B cell (primary cell): ENCODE measurements around the gene SERINC5. TPM values are rescaled to one million over a fixed set of nuclear protein-coding genes. Genes with fewer than 3 reads are reported as not detected.

ENCODE experiments used
- ATAC-seq: fragments of 200-7000 bp; cut with Tn5 transposase; one replicate; pipeline ENCODE4 v1.10.0; 2021; ENCODE audit warnings: low read depth, mild to moderate bottlenecking, moderate number of reproducible peaks, moderate library complexity
- CTCF ChIA-PET: fragments of 350-600 bp; sonication (Branson Sonifier 250); formaldehyde crosslinking; loops from one replicate; lab custom pipeline; 2021; ENCODE audit warnings: antibody characterized with exemption, inconsistent platforms; lab: Charles Lee
- POLR2A ChIA-PET: fragments of 350-600 bp; sonication (Branson Sonifier 250); formaldehyde crosslinking; loops from one replicate; lab custom pipeline; 2021; ENCODE audit warnings: antibody characterized with exemption; lab: Charles Lee
- DNase-seq: peaks from one replicate; pipeline ENCODE4 v3.0.0; 2013
- H2AFZ ChIP-seq: 2 replicates; pipeline ENCODE4 v1.6.1; 2012; ENCODE audit warnings: mild to moderate bottlenecking, low read depth, low read length; ENCODE audit not compliant: insufficient read depth, poor library complexity, severe bottlenecking
- H3K27ac ChIP-seq, 2 donors: 1 replicate in 1 of 2; 2 replicates in 1 of 2; pipeline ENCODE4 v1.5.1; 2012 to 2013; ENCODE audit warnings: low read length in 2 of 2, mild to moderate bottlenecking in 2 of 2, moderate library complexity in 1 of 2
- H3K27me3 ChIP-seq, 4 experiments: fragments of 200-600 bp in 1 of 4; sonication (generic) in 1 of 4; replicated peaks in 1 of 4; 1 replicate in 2 of 4; 2 replicates in 2 of 4; pipeline versions ENCODE4 v1.6.1 to v1.7.0; 2013 to 2016; ENCODE audit warnings: low read length in 3 of 4, mild to moderate bottlenecking in 2 of 4, mixed read lengths in 1 of 4, moderate library complexity in 1 of 4; ENCODE audit not compliant: insufficient read depth in 4 of 4, control insufficient read depth in 3 of 4; ENCODE audit errors: control extremely low read depth in 1 of 4
- H3K36me3 ChIP-seq, 2 experiments: replicated peaks in 1 of 2; 1 replicate in 1 of 2; 2 replicates in 1 of 2; pipeline versions ENCODE4 v1.6.1 to v1.7.1; 2013; ENCODE audit warnings: low read length in 1 of 2; ENCODE audit not compliant: insufficient read depth in 2 of 2, control insufficient read depth in 1 of 2; ENCODE audit errors: control extremely low read depth in 1 of 2, extremely low read depth in 1 of 2
- H3K4me1 ChIP-seq, 2 donors: fragments of 200-600 bp in 1 of 2; sonication (generic) in 1 of 2; 1 replicate in 1 of 2; 2 replicates in 1 of 2; pipeline versions ENCODE4 v1.5.1 to v1.6.1; 2013 to 2017; ENCODE audit warnings: low read length in 2 of 2; ENCODE audit not compliant: control insufficient read depth in 2 of 2, insufficient read depth in 2 of 2
- H3K4me2 ChIP-seq: replicated peaks from 2 replicates; pipeline ENCODE3; 2012; ENCODE audit warnings: mild to moderate bottlenecking, low read depth, low read length; ENCODE audit not compliant: poor library complexity, severe bottlenecking
- H3K4me3 ChIP-seq, 5 experiments: fragments of 200-600 bp in 1 of 5; sonication (generic) in 1 of 5; 1 replicate in 3 of 5; 2 replicates in 2 of 5; pipeline versions ENCODE4 v1.5.1 to v1.7.0; 2011 to 2016; ENCODE audit warnings: low read length in 4 of 5, mild to moderate bottlenecking in 4 of 5, low read depth in 2 of 5, control low read depth in 1 of 5, moderate library complexity in 1 of 5; ENCODE audit not compliant: insufficient read depth in 1 of 5; ENCODE audit errors: control extremely low read depth in 1 of 5, extremely low read depth in 1 of 5
- H3K79me2 ChIP-seq: fragments of 200-600 bp; sonication (generic); one replicate; pipeline ENCODE4 v1.6.0; 2016; ENCODE audit warnings: low read length; ENCODE audit not compliant: control insufficient read depth, insufficient read depth
- H3K9ac ChIP-seq: fragments of 200-600 bp; sonication (generic); 2 replicates; pipeline ENCODE4 v1.6.1; 2017; ENCODE audit warnings: mild to moderate bottlenecking, low read length, moderate library complexity
- H3K9me3 ChIP-seq, 3 donors: one replicate each; pipeline versions ENCODE4 v1.6.1 to v1.7.1; 2013; ENCODE audit warnings: low read length in 2 of 3; ENCODE audit not compliant: control insufficient read depth in 2 of 3, insufficient read depth in 1 of 3; ENCODE audit errors: control extremely low read depth in 1 of 3
- H4K20me1 ChIP-seq: 2 replicates; pipeline ENCODE4 v1.6.0; 2012; ENCODE audit warnings: mild to moderate bottlenecking, low read length; ENCODE audit not compliant: insufficient read depth, control insufficient read depth, poor library complexity, severe bottlenecking
- H3K27ac Mint-ChIP-seq: one replicate; pipeline ENCODE4 v1.8.0; 2021; ENCODE audit warnings: mixed read lengths
- H3K27me3 Mint-ChIP-seq: one replicate; pipeline ENCODE4 v1.8.0; 2021; ENCODE audit warnings: mixed read lengths
- H3K4me1 Mint-ChIP-seq: one replicate; pipeline ENCODE4 v1.8.0; 2021; ENCODE audit warnings: mixed read lengths
- H3K4me3 Mint-ChIP-seq: one replicate; pipeline ENCODE4 v1.8.0; 2021; ENCODE audit warnings: mixed read lengths
- H3K9me3 Mint-ChIP-seq: one replicate; pipeline ENCODE4 v1.8.0; 2022; ENCODE audit warnings: mixed read lengths; ENCODE audit not compliant: insufficient read depth
- CTCF ChIP-seq: fragments of 200-600 bp; IDR thresholded peaks from one replicate; pipeline ENCODE4 v1.8.0; 2022; ENCODE audit warnings: antibody characterized with exemption, mild to moderate bottlenecking
- EZH2 ChIP-seq: IDR thresholded peaks from 2 replicates; pipeline ENCODE4 v1.6.1; 2012; ENCODE audit warnings: borderline replicate concordance, low read depth, mild to moderate bottlenecking, moderate library complexity, low read length; ENCODE audit not compliant: insufficient read depth, poor library complexity, severe bottlenecking
- WGBS: methylation state at CpG from one replicate; pipeline ENCODE4 v1.1.5; 2013; ENCODE audit warnings: missing lambda C conversion rate; ENCODE audit not compliant: insufficient coverage; 5-methylcytosine and 5-hydroxymethylcytosine counted together
- intact Hi-C: fragments of 100-400 bp; cut with micrococcal nuclease; formaldehyde crosslinking; loops from one replicate; pipeline ENCODE4 v1.10.0; 2022
- polyA plus RNA-seq: library from polyadenylated mRNA; depleted of rRNA; stranded (reverse); fragments of >200 nt; gene quantifications from 2 replicates; pipeline ENCODE4 v1.2.3, GENCODE V29; 2012
- total RNA-seq, 2 donors: library from RNA; stranded (reverse); fragments of 120-200 nt in 1 of 2; gene quantifications; 1 replicate in 1 of 2; 2 replicates in 1 of 2; pipeline versions ENCODE4 v1.2.3 to v1.2.4, GENCODE V29; 2013 to 2022

The SERINC5 gene
- total and polyA plus RNA-seq, 2 donors (not counting 1 experiment from before 2014, with no cell fraction given) = 2.4 to 9.5 TPM

GRCh38 chr5:80119372-80119771 is 136.5 kb downstream of the SERINC5 start:
- no peak overlapping the region for H3K27ac Mint-ChIP-seq
- Histone ChIP-seq H2AFZ (no peak overlapping the region), H3K4me2 (no peak overlapping the region), H3K36me3 (no peaks in the 10 kb centered on the region), H3K4me1 (peaks cover 0 to 4% of the 10 kb centered on the region in 2 donors), H3K27ac (no peak overlapping the region), H3K27me3 (no peaks in the 10 kb centered on the region), H3K9me3 (peaks cover 0 to 3% (median 2%) of the 10 kb centered on the region in 3 donors), H3K79me2 (no peaks in the 10 kb centered on the region), H3K4me3 (no peak overlapping the region), H3K9ac (no peak overlapping the region), H4K20me1 (no peaks in the 10 kb centered on the region)
- TF ChIP-seq CTCF (no peak), EZH2 (no peak)
- 100% methylated on average over 2 of the region's 2 CpGs for WGBS
- ChIA-PET POLR2A (no interaction called here), CTCF (no interaction called here)
- ATAC-seq (no peak), DNase-seq (no peak)
- no peak overlapping the region for H3K4me3 Mint-ChIP-seq
- peaks cover 2% of the 10 kb centered on the region for H3K9me3 Mint-ChIP-seq
- peaks cover 4% of the 10 kb centered on the region for H3K4me1 Mint-ChIP-seq
- intact Hi-C loops = no loop called here
- no peaks in the 10 kb centered on the region for H3K27me3 Mint-ChIP-seq

- no peaks in the 10 kb centered on the region for H3K27me3 Mint-ChIP-seq
- Histone ChIP-seq H3K4me3 (no peak overlapping the region), H3K9me3 (peaks cover 0 to 8% (median 3%) of the 10 kb centered on the region in 3 donors), H3K27me3 (no peaks in the 10 kb centered on the region), H2AFZ (no peak overlapping the region), H3K4me2 (no peak overlapping the region), H4K20me1 (no peaks in the 10 kb centered on the region), H3K27ac (no peak overlapping the region), H3K4me1 (peaks cover 0 to under 1% of the 10 kb centered on the region in 2 donors), H3K36me3 (no peaks in the 10 kb centered on the region), H3K79me2 (no peaks in the 10 kb centered on the region), H3K9ac (no peak overlapping the region)
- TF ChIP-seq EZH2 (no peak), CTCF (no peak)
- peaks cover 6% of the 10 kb centered on the region for H3K9me3 Mint-ChIP-seq
- ChIA-PET POLR2A (no interaction called here), CTCF (interaction anchor here (0.6 kb wide), 2 partner anchors 9 to 53 kb away, joined by 3 to 10 read pairs; no protein-coding TSS in a partner anchor)
- intact Hi-C loops = no loop called here
- DNase-seq (no peak), ATAC-seq (no peak)
- no peak overlapping the region for H3K27ac Mint-ChIP-seq
- peaks cover under 1% of the 10 kb centered on the region for H3K4me1 Mint-ChIP-seq
- H3K4me3 Mint-ChIP-seq = no peak overlapping the region
These were observed 138.4 kb downstream of the SERINC5 start for GRCh38 chr5:80117446-80117845.
